HepG2 (cell line): ENCODE data around the gene SLC12A3. TPM values are rescaled to one million over a fixed set of nuclear protein-coding genes. Genes with fewer than 3 reads are reported as not detected.

ENCODE experiments used
- ARID4A ChIP-seq: sonication (generic); formaldehyde crosslinking; IDR thresholded peaks from 2 replicates; pipeline ENCODE4 v1.5.0; 2020; ENCODE audit warnings: mild to moderate bottlenecking, missing genetic modification reagents, borderline replicate concordance
- ATM ChIP-seq: fragments of 450-650 bp; IDR thresholded peaks from 2 replicates; pipeline ENCODE4 v1.7.1; 2017; ENCODE audit warnings: mild to moderate bottlenecking, borderline replicate concordance
- FOXK2 ChIP-seq: fragments of 450-650 bp; IDR thresholded peaks from 2 replicates; pipeline ENCODE4 v1.6.1; 2016
- KDM3A ChIP-seq: IDR thresholded peaks from 2 replicates; pipeline ENCODE4 v1.6.1; 2018; ENCODE audit warnings: low read depth, missing compliant biosample characterization
- MATR3 ChIP-seq: sonication (generic); formaldehyde crosslinking; IDR thresholded peaks from 2 replicates; pipeline ENCODE4 v1.4.0; 2020; ENCODE audit warnings: missing genetic modification reagents
- MBD4 ChIP-seq: IDR thresholded peaks from 2 replicates; pipeline ENCODE4 v1.6.1; 2012; ENCODE audit warnings: low read length, inconsistent platforms, borderline replicate concordance
- MYPOP ChIP-seq: sonication (generic); formaldehyde crosslinking; IDR thresholded peaks from 2 replicates; pipeline ENCODE4 v1.8.1; 2023; ENCODE audit warnings: mild to moderate bottlenecking, moderate library complexity, missing genetic modification reagents
- NFE2L1 ChIP-seq: sonication (generic); formaldehyde crosslinking; IDR thresholded peaks from 2 replicates; pipeline ENCODE4 v1.4.0; 2020; ENCODE audit warnings: missing genetic modification reagents, mild to moderate bottlenecking, borderline replicate concordance
- NFYC ChIP-seq: IDR thresholded peaks from 2 replicates; pipeline ENCODE4 v1.6.1; 2016; ENCODE audit warnings: missing genetic modification reagents, missing compliant biosample characterization
- RARG ChIP-seq: sonication (generic); formaldehyde crosslinking; IDR thresholded peaks from 2 replicates; pipeline ENCODE4 v1.4.0; 2020; ENCODE audit warnings: low read depth, mild to moderate bottlenecking, missing genetic modification reagents
- RCOR2 ChIP-seq: IDR thresholded peaks from 2 replicates; pipeline ENCODE4 v1.6.1; 2016; ENCODE audit warnings: missing biosample characterization, missing genetic modification reagents
- SAFB2 ChIP-seq: sonication (generic); formaldehyde crosslinking; IDR thresholded peaks from 2 replicates; pipeline ENCODE4 v1.5.1; 2020; ENCODE audit warnings: missing genetic modification reagents, low read depth, mild to moderate bottlenecking, borderline replicate concordance
- SP4 ChIP-seq: sonication (generic); formaldehyde crosslinking; IDR thresholded peaks from 2 replicates; pipeline ENCODE4 v1.8.1; 2023; ENCODE audit warnings: mild to moderate bottlenecking, missing genetic modification reagents
- TAF1 ChIP-seq: sonication (generic); formaldehyde crosslinking; IDR thresholded peaks from 2 replicates; pipeline ENCODE4 v1.4.0; 2020; ENCODE audit warnings: missing genetic modification reagents
- ZEB1 ChIP-seq: IDR thresholded peaks from 2 replicates; pipeline ENCODE4 v1.6.1; 2012; ENCODE audit warnings: mild to moderate bottlenecking, low read depth, inconsistent platforms; ENCODE audit not compliant: insufficient replicate concordance
- ZKSCAN5 ChIP-seq: sonication (generic); formaldehyde crosslinking; IDR thresholded peaks from 2 replicates; pipeline ENCODE4 v1.5.1; 2020; ENCODE audit warnings: mild to moderate bottlenecking, missing genetic modification reagents
- ZNF143 ChIP-seq: sonication (generic); formaldehyde crosslinking; IDR thresholded peaks from 2 replicates; pipeline ENCODE4 v1.4.0; 2020; ENCODE audit warnings: missing genetic modification reagents
- ZNF205 ChIP-seq: IDR thresholded peaks from 2 replicates; pipeline ENCODE4 v1.6.1; 2018; ENCODE audit warnings: missing biosample characterization, missing genetic modification reagents
- ZNF567 ChIP-seq: sonication (generic); formaldehyde crosslinking; IDR thresholded peaks from 2 replicates; pipeline ENCODE4 v1.8.1; 2023; ENCODE audit warnings: mild to moderate bottlenecking, missing genetic modification reagents, borderline replicate concordance
- ZNF570 ChIP-seq: sonication (generic); formaldehyde crosslinking; IDR thresholded peaks from 2 replicates; pipeline ENCODE4 v1.4.0; 2020; ENCODE audit warnings: mild to moderate bottlenecking, missing genetic modification reagents, borderline replicate concordance
- polyA plus RNA-seq, 8 experiments: library from polyadenylated mRNA; depleted of rRNA in 3 of 8; stranded (reverse) in 7 of 8; unstranded in 1 of 8; fragments of >200 nt; fragmentation: Illumina TruSeq in 4 of 8; extraction: Trizol in 4 of 8; gene quantifications; 2 replicates each; pipeline versions ENCODE4 v1.2.1 to v1.2.3, GENCODE V29; 2011 to 2016; ENCODE audit warnings: low read depth in 4 of 8, missing spikeins in 1 of 8, mixed read lengths in 1 of 8; ENCODE audit not compliant: insufficient read depth in 1 of 8
- total RNA-seq, 5 experiments: library from RNA; depleted of rRNA; stranded (reverse); fragments of >200 nt; fragmentation: Illumina TruSeq; extraction: Trizol; gene quantifications; 2 replicates each; pipeline ENCODE4 v1.2.3, GENCODE V29; 2016; ENCODE audit warnings: low read depth in 1 of 5
- TF ChIP-seq, protein P1 (sequence below): sonication (generic); formaldehyde crosslinking; conservative IDR thresholded peaks from 2 replicates; pipeline ENCODE4 v1.4.0; 2020; ENCODE audit warnings: missing genetic modification reagents
- TF ChIP-seq, protein P2 (sequence below): IDR thresholded peaks from 2 replicates; pipeline ENCODE4 v1.6.1; 2016; ENCODE audit warnings: low read depth, control low read depth

The SLC12A3 gene
- total and polyA plus RNA-seq, 2 of the 13 experiments (the other 11 are each of a cell fraction or from before 2014, with no cell fraction given), result 6.2 TPM; not detected in 1

GRCh38 chr16:56932721-56933619, 68.0 kb downstream of the SLC12A3 start (continued):
- TF ChIP-seq SP4 (CRISPR knock-in tag) (no peak; the same call in 1 of the 2 replicates), SAFB2 (CRISPR knock-in tag) (no peak; the same call in 1 of the 2 replicates), ZNF567 (CRISPR knock-in tag) (no peak), MATR3 (CRISPR knock-in tag) (no peak), TAF1 (no peak), MYPOP (CRISPR knock-in tag) (peak; percentile 35; the same call in 1 of the 2 replicates), NFE2L1 (CRISPR knock-in tag) (no peak), FOXK2 (peak; percentile 97), RARG (CRISPR knock-in tag) (no peak), NFYC (peak; percentile 42), ZNF570 (CRISPR knock-in tag) (no peak), ZEB1 (no peak), RCOR2 (CRISPR knock-in tag) (0 out of 2 replicates have a peak, but pooled peaks have one; percentile 41), MBD4 (no peak), ZKSCAN5 (CRISPR knock-in tag) (no peak), ARID4A (CRISPR knock-in tag) (peak; percentile 89), ATM (no peak), ZNF143 (CRISPR knock-in tag) (peak; percentile 31; the same call in 1 of the 2 replicates), ZNF205 (CRISPR knock-in tag) (peak; percentile 59; the same call in 1 of the 2 replicates), KDM3A (CRISPR knock-in tag) (no peak)
- TF ChIP-seq, protein P1, sequence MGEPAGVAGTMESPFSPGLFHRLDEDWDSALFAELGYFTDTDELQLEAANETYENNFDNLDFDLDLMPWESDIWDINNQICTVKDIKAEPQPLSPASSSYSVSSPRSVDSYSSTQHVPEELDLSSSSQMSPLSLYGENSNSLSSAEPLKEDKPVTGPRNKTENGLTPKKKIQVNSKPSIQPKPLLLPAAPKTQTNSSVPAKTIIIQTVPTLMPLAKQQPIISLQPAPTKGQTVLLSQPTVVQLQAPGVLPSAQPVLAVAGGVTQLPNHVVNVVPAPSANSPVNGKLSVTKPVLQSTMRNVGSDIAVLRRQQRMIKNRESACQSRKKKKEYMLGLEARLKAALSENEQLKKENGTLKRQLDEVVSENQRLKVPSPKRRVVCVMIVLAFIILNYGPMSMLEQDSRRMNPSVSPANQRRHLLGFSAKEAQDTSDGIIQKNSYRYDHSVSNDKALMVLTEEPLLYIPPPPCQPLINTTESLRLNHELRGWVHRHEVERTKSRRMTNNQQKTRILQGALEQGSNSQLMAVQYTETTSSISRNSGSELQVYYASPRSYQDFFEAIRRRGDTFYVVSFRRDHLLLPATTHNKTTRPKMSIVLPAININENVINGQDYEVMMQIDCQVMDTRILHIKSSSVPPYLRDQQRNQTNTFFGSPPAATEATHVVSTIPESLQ (CRISPR knock-in tag), result no peak; the same call in 1 of the 2 replicates
- TF ChIP-seq, protein P2, sequence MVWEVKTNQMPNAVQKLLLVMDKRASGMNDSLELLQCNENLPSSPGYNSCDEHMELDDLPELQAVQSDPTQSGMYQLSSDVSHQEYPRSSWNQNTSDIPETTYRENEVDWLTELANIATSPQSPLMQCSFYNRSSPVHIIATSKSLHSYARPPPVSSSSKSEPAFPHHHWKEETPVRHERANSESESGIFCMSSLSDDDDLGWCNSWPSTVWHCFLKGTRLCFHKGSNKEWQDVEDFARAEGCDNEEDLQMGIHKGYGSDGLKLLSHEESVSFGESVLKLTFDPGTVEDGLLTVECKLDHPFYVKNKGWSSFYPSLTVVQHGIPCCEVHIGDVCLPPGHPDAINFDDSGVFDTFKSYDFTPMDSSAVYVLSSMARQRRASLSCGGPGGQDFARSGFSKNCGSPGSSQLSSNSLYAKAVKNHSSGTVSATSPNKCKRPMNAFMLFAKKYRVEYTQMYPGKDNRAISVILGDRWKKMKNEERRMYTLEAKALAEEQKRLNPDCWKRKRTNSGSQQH (CRISPR knock-in tag), result peak; percentile 97
